Endothelial cell of umbilical vein (primary cell): ENCODE measurements around the gene STARD4. TPM values are rescaled to one million over a fixed set of nuclear protein-coding genes. Genes with fewer than 3 reads are reported as not detected.

Experiments
- BruUV-seq: library from RNA; stranded (reverse); fragments of 400-500 nt; replicated peaks from 2 replicates; lab custom pipeline; 2021; lab: Mats Ljungman, UMichigan
- CTCF ChIA-PET: fragments of 300-600, 350-600 bp; sonication (Branson Sonifier 250); formaldehyde crosslinking; loops from one replicate; lab custom pipeline; 2021; ENCODE audit warnings: antibody characterized with exemption, inconsistent platforms; lab: Charles Lee
- POLR2A ChIA-PET: fragments of 300-600, 350-600 bp; sonication (Branson Sonifier 250); formaldehyde crosslinking; loops from one replicate; lab custom pipeline; 2021; ENCODE audit warnings: antibody characterized with exemption, inconsistent platforms; lab: Charles Lee
- DNase-seq: peaks from one replicate; pipeline ENCODE4 v3.0.0-alpha.2; 2011; ENCODE audit warnings: low read depth, low spot score
- FAIRE-seq: peaks from 2 replicates; lab custom pipeline; 2011; peaks lifted over from hg19 to GRCh38; lab: Jason Lieb, UNC
- H2AFZ ChIP-seq: 2 replicates; pipeline ENCODE4 v1.6.0; 2012; ENCODE audit warnings: low read depth, low read length, control low read depth, inconsistent platforms
- H3K27ac ChIP-seq: 2 replicates; pipeline ENCODE4 v1.5.1; 2011; ENCODE audit warnings: low read depth, mild to moderate bottlenecking, control low read depth, low read length, moderate library complexity; ENCODE audit not compliant: insufficient read depth
- H3K27me3 ChIP-seq, 2 experiments: 2 replicates each; pipeline versions ENCODE4 v1.6.0 to v1.6.1; 2011; ENCODE audit warnings: low read length in 2 of 2, mixed read lengths in 1 of 2; ENCODE audit not compliant: control insufficient read depth in 2 of 2, insufficient read depth in 2 of 2
- H3K36me3 ChIP-seq, 2 experiments: 2 replicates in 1 of 2; 3 replicates in 1 of 2; pipeline ENCODE4 v1.5.1; 2011; ENCODE audit warnings: low read length in 2 of 2, mild to moderate bottlenecking in 1 of 2, moderate library complexity in 1 of 2; ENCODE audit not compliant: control insufficient read depth in 2 of 2, insufficient read depth in 2 of 2; ENCODE audit errors: extremely low read depth in 1 of 2
- H3K4me1 ChIP-seq: 3 replicates; pipeline ENCODE4 v1.5.1; 2011; ENCODE audit warnings: mild to moderate bottlenecking, low read length; ENCODE audit not compliant: control insufficient read depth, insufficient read depth; ENCODE audit errors: extremely low read depth
- H3K4me2 ChIP-seq: 2 replicates; pipeline ENCODE4 v1.6.1; 2011; ENCODE audit warnings: low read length, control low read depth, mixed read lengths; ENCODE audit not compliant: insufficient read depth
- H3K4me3 ChIP-seq, 3 experiments: fragments of 200-600 bp in 1 of 3; sonication (generic), shearing (Covaris generic) in 1 of 3; replicated peaks in 1 of 3; 2 replicates each; pipeline ENCODE4 v1.5.1; 2011 to 2016; ENCODE audit warnings: control low read depth in 3 of 3, low read length in 3 of 3, mild to moderate bottlenecking in 2 of 3, inconsistent platforms in 1 of 3, low read depth in 1 of 3, moderate library complexity in 1 of 3; ENCODE audit not compliant: insufficient read depth in 1 of 3
- H3K79me2 ChIP-seq: 2 replicates; pipeline ENCODE4 v1.6.0; 2012; ENCODE audit warnings: low read length, inconsistent platforms; ENCODE audit not compliant: control insufficient read depth, insufficient read depth
- H3K9ac ChIP-seq: replicated peaks from 2 replicates; pipeline ENCODE3; 2011; ENCODE audit warnings: low read length, control low read depth; ENCODE audit not compliant: insufficient read depth; ENCODE audit errors: extremely low read depth
- H3K9me1 ChIP-seq: replicated peaks from 3 replicates; pipeline ENCODE4 v1.6.0; 2011; ENCODE audit warnings: mild to moderate bottlenecking, low read length; ENCODE audit not compliant: control insufficient read depth, insufficient read depth; ENCODE audit errors: extremely low read depth
- H3K9me3 ChIP-seq: replicated peaks from 2 replicates; pipeline ENCODE4 v1.5.1; 2012; ENCODE audit warnings: low read length, inconsistent platforms; ENCODE audit not compliant: control insufficient read depth, insufficient read depth
- H4K20me1 ChIP-seq: replicated peaks from 2 replicates; pipeline ENCODE3; 2011; ENCODE audit warnings: mild to moderate bottlenecking, low read length; ENCODE audit not compliant: control insufficient read depth, insufficient read depth; ENCODE audit errors: extremely low read depth
- EZH2 ChIP-seq: IDR thresholded peaks from 2 replicates; pipeline ENCODE4 v1.6.1; 2012; ENCODE audit warnings: borderline replicate concordance, low read depth, mild to moderate bottlenecking, moderate library complexity, low read length, inconsistent platforms; ENCODE audit not compliant: severe bottlenecking
- FOS ChIP-seq: IDR thresholded peaks from 2 replicates; pipeline ENCODE4 v1.6.1; 2011; ENCODE audit warnings: mild to moderate bottlenecking, low read length, moderate library complexity, borderline replicate concordance; ENCODE audit not compliant: insufficient read depth
- POLR2A ChIP-seq: IDR thresholded peaks from 2 replicates; pipeline ENCODE4 v1.6.1; 2012; ENCODE audit warnings: low read depth, mild to moderate bottlenecking, control low read depth, low read length
- POLR2AphosphoS5 ChIP-seq: IDR thresholded peaks from 2 replicates; pipeline ENCODE4 v1.6.1; 2012; ENCODE audit warnings: low read depth, mild to moderate bottlenecking, control low read depth, low read length, moderate library complexity; ENCODE audit not compliant: insufficient read depth
- dilution Hi-C: fragments of 300-500 bp; cut with MboI; formaldehyde crosslinking; loops from one replicate; pipeline ENCODE4 v1.15.0; 2019; ENCODE audit warnings: low sequenced_read_pairs; ENCODE audit not compliant: extremely low pct_ligation_motif_present
- intact Hi-C: fragments of 100-400 bp; cut with micrococcal nuclease; formaldehyde crosslinking; loops from one replicate; pipeline ENCODE4 v1.10.0; 2022
- polyA plus RNA-seq, 4 experiments: library from polyadenylated mRNA; depleted of rRNA in 3 of 4; stranded (reverse) in 3 of 4; unstranded in 1 of 4; fragments of >200 nt; gene quantifications; 2 replicates each; pipeline versions ENCODE4 v1.2.1 to v1.2.3, GENCODE V29; 2011 to 2012; ENCODE audit warnings: missing spikeins in 1 of 4
- total RNA-seq: library from RNA; stranded (reverse); gene quantifications from 2 replicates; pipeline ENCODE4 v1.2.3, GENCODE V29; 2021

The STARD4 gene
- total and polyA plus RNA-seq, 2 donors (not counting 3 experiments of a cell fraction or from before 2014, with no cell fraction given), result 33.6 to 77.1 TPM

- no peaks in the 10 kb centered on the region for H3K9me1 ChIP-seq
- dilution Hi-C loops (no loop called here), intact Hi-C loops (loop anchor here (5.0 to 10.0 kb wide), 4 partner anchors 419 to 906 kb away; partner anchors contain the start of genes EPB41L4A and WDR36)
- H3K79me2 ChIP-seq, result peaks cover 60% of the 10 kb centered on the region
- no peaks in the 10 kb centered on the region for H3K27me3 ChIP-seq
- H3K36me3 ChIP-seq, result peaks cover 0 to 4% of the 10 kb centered on the region in 2 experiments
- H4K20me1 ChIP-seq, result peaks cover 8% of the 10 kb centered on the region
- no peak overlapping the region for H2AFZ ChIP-seq
- H3K9ac ChIP-seq, result peak overlapping the region; percentile 97
- H3K4me2 ChIP-seq, result peak overlapping the region; percentile 100
- ChIA-PET CTCF (interaction anchor here (0.9 to 7.2 kb wide), 5 partner anchors 20 to 635 kb away, joined by 3 to 64 read pairs (median 4); no protein-coding TSS in a partner anchor), POLR2A (interaction anchor here (1.5 kb wide), 1 partner anchor 246 kb away, joined by 5 read pairs; the partner anchor contains the start of gene NREP)
- FAIRE-seq (peak; percentile 77), DNase-seq (peak; percentile 69)
- H3K9me3 ChIP-seq, result no peaks in the 10 kb centered on the region
- TF ChIP-seq FOS (peak; percentile 66), EZH2 (no peak), POLR2AphosphoS5 (peak; percentile 22)
- H3K27ac ChIP-seq, result peak overlapping the region; percentile 95
- H3K4me3 ChIP-seq, result peak overlapping the region; percentile 72 to 97 (median 81)
- BruUV-seq, result TSS peak; percentile 43
- H3K4me1 ChIP-seq, result peaks cover 33% of the 10 kb centered on the region
Measured at GRCh38 chr5:111511174-111511830, 1.0 kb downstream of the STARD4 start.

DNA sequence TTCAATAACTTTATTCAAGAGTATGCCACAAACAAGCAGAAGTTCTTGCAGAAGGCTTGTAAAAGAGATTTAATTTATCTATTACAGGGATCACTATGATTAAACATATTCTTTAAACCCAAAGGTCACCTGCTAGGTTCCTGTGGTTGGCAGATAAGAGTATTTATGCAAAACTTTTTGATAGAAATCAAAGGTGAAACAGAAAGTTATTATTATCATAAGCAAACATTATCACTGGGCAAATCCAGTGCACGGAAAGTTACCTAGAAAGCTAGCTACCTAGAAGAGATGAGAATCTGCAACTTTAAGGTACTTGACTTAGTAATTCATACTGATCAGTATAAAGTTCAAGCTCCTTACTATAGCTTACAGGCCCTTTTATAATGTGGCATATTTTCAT lies 3.2 kb downstream of the STARD4 start:
- TF ChIP-seq POLR2A, result no peak
- peaks cover 12% of the 10 kb centered on the region for H4K20me1 ChIP-seq
- no peaks in the 10 kb centered on the region for H3K27me3 ChIP-seq
- H3K79me2 ChIP-seq, result peaks cover 81% of the 10 kb centered on the region
- dilution Hi-C loops, result no loop called here
- no peaks in the 10 kb centered on the region for H3K9me3 ChIP-seq
- CTCF ChIA-PET, result interaction anchor here (1.0 to 7.2 kb wide), 2 partner anchors 9 to 22 kb away, joined by 3 to 64 read pairs; no protein-coding TSS in a partner anchor
- H3K4me3 ChIP-seq, result peak overlapping the region in 1 of 3 experiments; percentile 97
- no peaks in the 10 kb centered on the region for H3K9me1 ChIP-seq
- intact Hi-C loops, result no loop called here
- DNase-seq (no peak), FAIRE-seq (no peak)
- POLR2A ChIA-PET, result no interaction called here
- peaks cover 33% of the 10 kb centered on the region for H3K4me1 ChIP-seq
- H2AFZ ChIP-seq, result no peak overlapping the region
- no TSS peak for BruUV-seq
- H3K4me2 ChIP-seq, result peak overlapping the region; percentile 100
- no peak overlapping the region for H3K27ac ChIP-seq
- no peak overlapping the region for H3K9ac ChIP-seq
- H3K36me3 ChIP-seq, result peaks cover 2 to 14% of the 10 kb centered on the region in 2 experiments
